Medulla oblongata (tissue), 1 donor: ENCODE data around the gene ST7L.

Experiments used
- DNase-seq: peaks from one replicate; pipeline ENCODE4 v3.0.0-alpha.2; 2015; ENCODE audit errors: extremely low spot score

ST7L gene

GRCh38 chr1:112515311-112516009, 103.5 kb downstream of the ST7L start:
- peak; percentile 17 for DNase-seq

GRCh38 chr1:112514901-112515300, 104.0 kb downstream of the ST7L start:
- no peak for DNase-seq

GRCh38 chr1:112513112-112513870, 105.7 kb downstream of the ST7L start:
- no peak for DNase-seq

- DNase-seq: no peak
These were observed 107.0 kb downstream of the ST7L start for GRCh38 chr1:112511897-112512296.

GRCh38 chr1:112510340-112510739, 108.6 kb downstream of the ST7L start:
- DNase-seq: no peak

GRCh38 chr1:112509660-112510178, 109.2 kb downstream of the ST7L start:
- no peak for DNase-seq

- DNase-seq: no peak
These were observed 109.8 kb downstream of the ST7L start for GRCh38 chr1:112509005-112509659.

- no peak for DNase-seq
These were observed 110.5 kb downstream of the ST7L start, which contains the start of gene WNT2B for GRCh38 chr1:112508278-112509004. Gene WNT2B, plus strand, starts transcription at chr1:112508965. Its CDS starts 298 bp downstream, at chr1:112509263.

GRCh38 chr1:112507921-112508277, 111.0 kb downstream of the ST7L start:
- DNase-seq: no peak

- no peak for DNase-seq
These were observed 111.6 kb downstream of the ST7L start for GRCh38 chr1:112507336-112507735.

GRCh38 chr1:112506731-112507130, 112.2 kb downstream of the ST7L start:
- DNase-seq: no peak

GRCh38 chr1:112506306-112506705, 112.6 kb downstream of the ST7L start:
- no peak for DNase-seq

GRCh38 chr1:112505878-112506277, 113.1 kb downstream of the ST7L start:
- no peak for DNase-seq

- DNase-seq: no peak
These were observed 113.5 kb downstream of the ST7L start for GRCh38 chr1:112505400-112505785.

- DNase-seq: no peak
These were observed 114.1 kb downstream of the ST7L start for GRCh38 chr1:112504661-112505399.

- no peak for DNase-seq
These were observed 114.8 kb downstream of the ST7L start for GRCh38 chr1:112504001-112504660.

GRCh38 chr1:112502826-112503225, 116.1 kb downstream of the ST7L start:
- no peak for DNase-seq

GRCh38 chr1:112501810-112502641, 116.9 kb downstream of the ST7L start:
- DNase-seq: peak; percentile 86

GRCh38 chr1:112496290-112496689, 122.7 kb downstream of the ST7L start:
- no peak for DNase-seq

GRCh38 chr1:112493351-112493750, 125.6 kb downstream of the ST7L start:
- DNase-seq: no peak
